ENCODE measurements around the gene GCSH. TPM values are rescaled to one million over a fixed set of nuclear protein-coding genes. Genes with fewer than 3 reads are reported as not detected.

Gene GCSH
- total and polyA plus RNA-seq, 2 of the 13 experiments (the other 11 are each of a cell fraction or from before 2014, with no cell fraction given): 35.9 to 103 TPM

DNA sequence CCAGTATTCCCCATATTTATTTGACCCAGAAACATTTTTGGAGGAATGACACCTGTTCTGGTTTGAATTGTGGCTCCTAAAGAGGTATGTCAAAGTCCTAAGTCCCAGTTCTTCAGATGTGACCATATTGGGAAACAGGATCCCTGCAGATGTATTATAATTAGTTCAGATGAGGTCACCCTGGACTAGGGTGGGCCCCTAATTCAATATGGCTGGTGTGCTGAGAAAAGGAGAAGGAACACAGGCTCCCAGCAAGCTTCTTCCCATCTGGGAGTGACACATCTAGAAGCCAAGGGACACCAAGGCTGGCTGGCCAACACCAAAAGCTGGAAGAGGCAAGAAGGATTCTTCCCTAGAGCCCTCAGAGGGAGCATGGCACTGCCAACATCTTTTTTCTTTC lies 3.8 kb upstream of the GCSH start (continued):
- TF ChIP-seq, protein P1, sequence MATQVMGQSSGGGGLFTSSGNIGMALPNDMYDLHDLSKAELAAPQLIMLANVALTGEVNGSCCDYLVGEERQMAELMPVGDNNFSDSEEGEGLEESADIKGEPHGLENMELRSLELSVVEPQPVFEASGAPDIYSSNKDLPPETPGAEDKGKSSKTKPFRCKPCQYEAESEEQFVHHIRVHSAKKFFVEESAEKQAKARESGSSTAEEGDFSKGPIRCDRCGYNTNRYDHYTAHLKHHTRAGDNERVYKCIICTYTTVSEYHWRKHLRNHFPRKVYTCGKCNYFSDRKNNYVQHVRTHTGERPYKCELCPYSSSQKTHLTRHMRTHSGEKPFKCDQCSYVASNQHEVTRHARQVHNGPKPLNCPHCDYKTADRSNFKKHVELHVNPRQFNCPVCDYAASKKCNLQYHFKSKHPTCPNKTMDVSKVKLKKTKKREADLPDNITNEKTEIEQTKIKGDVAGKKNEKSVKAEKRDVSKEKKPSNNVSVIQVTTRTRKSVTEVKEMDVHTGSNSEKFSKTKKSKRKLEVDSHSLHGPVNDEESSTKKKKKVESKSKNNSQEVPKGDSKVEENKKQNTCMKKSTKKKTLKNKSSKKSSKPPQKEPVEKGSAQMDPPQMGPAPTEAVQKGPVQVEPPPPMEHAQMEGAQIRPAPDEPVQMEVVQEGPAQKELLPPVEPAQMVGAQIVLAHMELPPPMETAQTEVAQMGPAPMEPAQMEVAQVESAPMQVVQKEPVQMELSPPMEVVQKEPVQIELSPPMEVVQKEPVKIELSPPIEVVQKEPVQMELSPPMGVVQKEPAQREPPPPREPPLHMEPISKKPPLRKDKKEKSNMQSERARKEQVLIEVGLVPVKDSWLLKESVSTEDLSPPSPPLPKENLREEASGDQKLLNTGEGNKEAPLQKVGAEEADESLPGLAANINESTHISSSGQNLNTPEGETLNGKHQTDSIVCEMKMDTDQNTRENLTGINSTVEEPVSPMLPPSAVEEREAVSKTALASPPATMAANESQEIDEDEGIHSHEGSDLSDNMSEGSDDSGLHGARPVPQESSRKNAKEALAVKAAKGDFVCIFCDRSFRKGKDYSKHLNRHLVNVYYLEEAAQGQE (IDR thresholded peaks at IDR 0.05; ENCODE audit: borderline replicate concordance in 1 of 2, low read depth in 1 of 2, low read length in 2 of 2): no peak
- TF ChIP-seq, protein P2, sequence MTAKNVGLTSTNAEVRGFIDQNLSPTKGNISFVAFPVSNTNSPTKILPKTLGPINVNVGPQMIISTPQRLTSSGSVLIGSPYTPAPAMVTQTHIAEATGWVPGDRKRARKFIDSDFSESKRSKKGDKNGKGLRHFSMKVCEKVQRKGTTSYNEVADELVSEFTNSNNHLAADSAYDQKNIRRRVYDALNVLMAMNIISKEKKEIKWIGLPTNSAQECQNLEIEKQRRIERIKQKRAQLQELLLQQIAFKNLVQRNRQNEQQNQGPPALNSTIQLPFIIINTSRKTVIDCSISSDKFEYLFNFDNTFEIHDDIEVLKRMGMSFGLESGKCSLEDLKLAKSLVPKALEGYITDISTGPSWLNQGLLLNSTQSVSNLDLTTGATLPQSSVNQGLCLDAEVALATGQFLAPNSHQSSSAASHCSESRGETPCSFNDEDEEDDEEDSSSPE (CRISPR knock-in tag; IDR thresholded peaks at IDR 0.05): no peak
- TF ChIP-seq, protein P3, sequence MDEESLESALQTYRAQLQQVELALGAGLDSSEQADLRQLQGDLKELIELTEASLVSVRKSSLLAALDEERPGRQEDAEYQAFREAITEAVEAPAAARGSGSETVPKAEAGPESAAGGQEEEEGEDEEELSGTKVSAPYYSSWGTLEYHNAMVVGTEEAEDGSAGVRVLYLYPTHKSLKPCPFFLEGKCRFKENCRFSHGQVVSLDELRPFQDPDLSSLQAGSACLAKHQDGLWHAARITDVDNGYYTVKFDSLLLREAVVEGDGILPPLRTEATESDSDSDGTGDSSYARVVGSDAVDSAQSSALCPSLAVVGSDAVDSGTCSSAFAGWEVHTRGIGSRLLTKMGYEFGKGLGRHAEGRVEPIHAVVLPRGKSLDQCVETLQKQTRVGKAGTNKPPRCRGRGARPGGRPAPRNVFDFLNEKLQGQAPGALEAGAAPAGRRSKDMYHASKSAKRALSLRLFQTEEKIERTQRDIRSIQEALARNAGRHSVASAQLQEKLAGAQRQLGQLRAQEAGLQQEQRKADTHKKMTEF (CRISPR knock-in tag; IDR thresholded peaks at IDR 0.05): no peak
- no peak for TF ChIP-seq SAFB2 (CRISPR knock-in tag; IDR thresholded peaks at IDR 0.05; ENCODE audit: borderline replicate concordance, low read depth)
- no peak for TF ChIP-seq TBX3 (IDR thresholded peaks at IDR 0.05; ENCODE audit: borderline replicate concordance)

DNA sequence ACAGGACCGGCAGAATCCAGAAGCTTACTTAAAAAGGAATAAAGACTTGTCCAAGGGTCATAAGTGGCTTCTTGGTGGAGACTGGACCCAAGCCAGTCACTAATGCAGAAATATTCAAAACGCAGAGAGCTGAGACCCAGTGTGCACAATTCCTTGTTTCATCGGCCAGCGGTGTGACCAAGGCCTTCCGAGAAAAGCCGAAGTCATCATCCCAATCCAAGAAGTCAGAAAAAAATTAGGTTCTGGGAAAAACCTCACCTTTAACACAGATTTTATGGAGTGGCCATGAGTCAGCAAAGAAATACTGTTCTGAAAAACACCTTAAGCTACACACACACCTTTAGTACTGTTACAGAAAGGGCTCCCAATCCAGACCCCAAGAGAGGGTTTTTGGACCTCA lies 1.0 kb upstream of the GCSH start:
- Histone ChIP-seq H3K27ac (ENCODE audit: extremely low read length, insufficient read depth, low read length) (peak overlapping the region; percentile 29), H4K20me1 (ENCODE audit: insufficient read depth, low read length) (no peaks in the 10 kb centered on the region; the same call in 1 of the 2 replicates), H3K4me3 (replicated peaks in 1 of 3; ENCODE audit: insufficient read depth in 1 of 3, low read depth in 2 of 3, low read length in 3 of 3) (no peak overlapping the region), H3K4me2 (ENCODE audit: low read depth, low read length) (peak overlapping the region; percentile 63), H3K27me3 (ENCODE audit: control insufficient read depth in 1 of 2, insufficient read depth in 2 of 2, low read length in 2 of 2) (no peaks in the 10 kb centered on the region; a peak in 1 of 5 replicates), H3K79me2 (ENCODE audit: insufficient read depth, low read length) (peaks cover 32% of the 10 kb centered on the region), H3K9me3 (ENCODE audit: low read length) (no peaks in the 10 kb centered on the region), H3K4me1 (ENCODE audit: insufficient read depth, low read length) (peaks cover 46% of the 10 kb centered on the region), H3K9ac (ENCODE audit: insufficient read depth, low read depth, low read length) (no peak overlapping the region), H3K36me3 (replicated peaks in 1 of 2; ENCODE audit: control insufficient read depth in 1 of 2, insufficient read depth in 2 of 2, low read length in 2 of 2) (no peaks in the 10 kb centered on the region), H2AFZ (ENCODE audit: low read length) (no peak overlapping the region)
- intact Hi-C loops (cut with micrococcal nuclease; ENCODE audit: unreplicated experiment) (loop anchor here (5.0 kb wide), 2 partner anchors 60 to 90 kb away; partner anchors contain the start of genes ATMIN, CENPN and CMC2), in situ Hi-C loops (cut with HindIII; ENCODE audit: extremely low pct_ligation_motif_present, low pct_unique_long_range_greater_than_20kb) (no loop called here)
- FAIRE-seq: peak; percentile 30
- no peak for DNase-seq (ENCODE audit: low spot score)
- TF ChIP-seq, protein P4, sequence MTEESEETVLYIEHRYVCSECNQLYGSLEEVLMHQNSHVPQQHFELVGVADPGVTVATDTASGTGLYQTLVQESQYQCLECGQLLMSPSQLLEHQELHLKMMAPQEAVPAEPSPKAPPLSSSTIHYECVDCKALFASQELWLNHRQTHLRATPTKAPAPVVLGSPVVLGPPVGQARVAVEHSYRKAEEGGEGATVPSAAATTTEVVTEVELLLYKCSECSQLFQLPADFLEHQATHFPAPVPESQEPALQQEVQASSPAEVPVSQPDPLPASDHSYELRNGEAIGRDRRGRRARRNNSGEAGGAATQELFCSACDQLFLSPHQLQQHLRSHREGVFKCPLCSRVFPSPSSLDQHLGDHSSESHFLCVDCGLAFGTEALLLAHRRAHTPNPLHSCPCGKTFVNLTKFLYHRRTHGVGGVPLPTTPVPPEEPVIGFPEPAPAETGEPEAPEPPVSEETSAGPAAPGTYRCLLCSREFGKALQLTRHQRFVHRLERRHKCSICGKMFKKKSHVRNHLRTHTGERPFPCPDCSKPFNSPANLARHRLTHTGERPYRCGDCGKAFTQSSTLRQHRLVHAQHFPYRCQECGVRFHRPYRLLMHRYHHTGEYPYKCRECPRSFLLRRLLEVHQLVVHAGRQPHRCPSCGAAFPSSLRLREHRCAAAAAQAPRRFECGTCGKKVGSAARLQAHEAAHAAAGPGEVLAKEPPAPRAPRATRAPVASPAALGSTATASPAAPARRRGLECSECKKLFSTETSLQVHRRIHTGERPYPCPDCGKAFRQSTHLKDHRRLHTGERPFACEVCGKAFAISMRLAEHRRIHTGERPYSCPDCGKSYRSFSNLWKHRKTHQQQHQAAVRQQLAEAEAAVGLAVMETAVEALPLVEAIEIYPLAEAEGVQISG (CRISPR knock-in tag; IDR thresholded peaks at IDR 0.05): no peak
- no peak for TF ChIP-seq HIVEP1 (CRISPR knock-in tag; IDR thresholded peaks at IDR 0.05)
- TF ChIP-seq NFE2L2 (IDR thresholded peaks at IDR 0.05; ENCODE audit: low read length): peak; percentile 34; the same call in 1 of the 2 replicates
- WGBS (ENCODE audit: low lambda C conversion rate): 94% methylated on average over 6 of the region's 6 CpGs
- POLR2A ChIA-PET: interaction anchor here (1.2 kb wide), 1 partner anchor 9 kb away, joined by 3 read pairs; no protein-coding TSS in a partner anchor
- CTCF ChIA-PET (ENCODE audit: low intra/inter-chr PET ratio, low total read pairs): no interaction called here
- BruUV-seq (replicated peaks): no TSS peak
- ATAC-seq: no peak
